Posterior vena cava (tissue), 2 donors: ENCODE measurements around the gene BPHL. TPM values are rescaled to one million over a fixed set of nuclear protein-coding genes. Genes with fewer than 3 reads are reported as not detected.
"Not testable (repeated sequence)": the region's sequence is repeated elsewhere in the genome, so short reads cannot be mapped to it uniquely, and the experiment has no call there.

Source experiments
- DNase-seq: peaks from one replicate; pipeline ENCODE4 v3.0.0-alpha.2; 2020; ENCODE audit warnings: low spot score
- intact Hi-C, 2 donors: fragments of 100-400 bp; cut with DNase I; formaldehyde crosslinking; loops; one replicate each; pipeline versions ENCODE4 v1.14.1 to v1.14.2; 2022 to 2023
- total RNA-seq, 2 donors: library from RNA; stranded (reverse); fragmentation: NEBNext Ultra II Directional; extraction: Animal tissue kit (Norgen Biotek cat#: 25700); gene quantifications; one replicate each; pipeline ENCODE4 v1.2.1, GENCODE V29; 2021
- donor health status: DM: yes; HTN: yes; CAD: no.
- donor health status: DM: yes; HTN: yes; CAD: no.

Gene BPHL
- total RNA-seq, 2 donors from 2014 or later: 9.0 to 11.0 TPM

GRCh38 chr6:3170676-3171075 is 52.2 kb downstream of the BPHL start:
- intact Hi-C loops, DNase-seq: not testable (repeated sequence)

GRCh38 chr6:3171313-3172175 is 53.0 kb downstream of the BPHL start:
- DNase-seq, intact Hi-C loops: not testable (repeated sequence)

DNA sequence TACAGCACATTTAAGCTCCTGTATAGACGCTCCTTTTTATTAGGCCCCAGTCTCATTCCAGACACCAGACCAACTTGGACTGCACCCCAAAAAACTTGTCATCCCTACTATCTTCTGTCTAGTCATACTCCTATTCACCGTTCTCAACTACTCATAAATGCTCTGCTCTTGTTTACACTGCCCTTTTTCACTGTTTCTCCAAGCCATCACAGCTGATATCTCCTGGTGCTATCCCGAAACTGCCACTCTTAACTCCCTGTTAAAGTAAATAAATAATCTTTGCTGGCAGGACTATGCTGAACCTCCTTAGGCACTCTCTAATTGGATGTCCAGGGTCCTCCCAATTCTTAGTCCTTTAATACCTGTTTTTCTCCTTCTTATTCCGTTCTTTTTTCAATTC is 54.3 kb downstream of the BPHL start:
- intact Hi-C loops, DNase-seq: not testable (repeated sequence)

- intact Hi-C loops: not testable (repeated sequence)
Measured at GRCh38 chr6:3173636-3174089, 55.2 kb downstream of the BPHL start.

GRCh38 chr6:3175715-3176402 is 57.3 kb downstream of the BPHL start:
- no peak for DNase-seq
- intact Hi-C loops: no loop called here

More at GRCh38 chr6:3173636-3174089, 55.2 kb downstream of the BPHL start:
- DNase-seq: not testable (repeated sequence)

DNA sequence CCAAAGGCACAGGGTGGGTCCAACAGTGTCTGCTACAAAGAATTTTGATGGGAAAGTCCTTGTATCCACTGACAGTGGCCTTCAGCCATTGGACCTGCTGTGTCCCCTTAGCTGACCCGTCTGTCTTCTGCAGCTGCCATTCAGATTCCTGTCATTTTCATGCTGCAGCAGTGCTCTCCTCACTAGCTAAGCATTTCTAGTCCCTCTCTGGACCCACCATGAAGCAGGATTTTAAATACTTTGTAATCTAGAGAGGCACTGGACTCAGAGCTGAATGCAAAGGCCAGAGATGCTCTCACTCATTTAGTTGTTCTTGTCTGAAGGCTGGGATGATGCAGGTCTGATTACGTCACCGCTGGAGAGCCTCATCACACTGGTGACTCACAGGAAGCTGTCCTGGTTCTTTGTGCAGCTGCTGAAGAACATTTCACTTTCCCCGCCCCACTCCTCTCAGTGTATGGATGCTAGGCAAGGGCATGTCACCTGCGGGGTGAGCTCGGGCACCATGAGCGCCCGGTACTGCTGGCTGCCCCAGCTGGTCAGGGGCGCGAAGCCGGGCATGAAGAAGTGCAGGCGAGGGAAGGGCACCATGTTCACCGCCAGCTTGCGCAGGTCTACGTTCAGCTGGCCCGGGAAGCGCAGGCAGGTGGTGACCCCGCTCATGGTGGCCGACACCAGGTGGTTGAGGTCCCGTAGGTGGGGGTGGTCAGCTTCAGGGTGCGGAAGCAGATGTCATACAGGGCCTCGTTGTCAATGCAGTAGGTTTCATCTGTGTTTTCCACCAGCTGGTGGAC is 58.2 kb downstream of the BPHL start:
- DNase-seq: peak; percentile 85
- intact Hi-C loops: no loop called here

DNA sequence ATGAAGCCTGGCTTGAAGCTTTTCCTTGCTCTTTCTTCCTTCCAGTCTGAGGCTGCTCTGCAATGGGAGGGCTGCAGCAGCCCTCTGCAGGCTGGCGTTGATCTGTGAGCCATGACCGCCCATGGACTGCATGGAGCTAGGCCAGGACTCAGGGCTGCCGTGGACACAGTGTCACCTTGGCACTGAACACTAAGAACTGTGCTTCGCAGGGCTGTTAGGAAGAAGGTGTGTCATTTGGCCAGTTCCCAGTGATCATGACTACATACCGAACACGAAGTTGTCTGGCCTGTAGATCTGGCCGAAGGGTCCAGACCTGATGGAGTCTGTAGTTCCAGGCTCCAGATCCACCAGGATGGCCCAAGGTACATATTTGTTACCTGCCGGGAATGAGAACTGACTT is 60.2 kb downstream of the BPHL start:
- intact Hi-C loops, DNase-seq: not testable (repeated sequence)

- intact Hi-C loops, DNase-seq: not testable (repeated sequence)
Measured at GRCh38 chr6:3179945-3180344, 61.4 kb downstream of the BPHL start.

- intact Hi-C loops: no loop called here
- no peak for DNase-seq
Measured at GRCh38 chr6:3181105-3181504, 62.6 kb downstream of the BPHL start.

- DNase-seq: no peak
- intact Hi-C loops: no loop called here
Measured at GRCh38 chr6:3183066-3183465, 64.6 kb downstream of the BPHL start.

- intact Hi-C loops: loop anchor here in 1 of 2 donors (5.0 kb wide), 1 partner anchor 130 kb away; no protein-coding TSS in a partner anchor
- no peak for DNase-seq
Measured at GRCh38 chr6:3186974-3187382, 68.5 kb downstream of the BPHL start.

DNA sequence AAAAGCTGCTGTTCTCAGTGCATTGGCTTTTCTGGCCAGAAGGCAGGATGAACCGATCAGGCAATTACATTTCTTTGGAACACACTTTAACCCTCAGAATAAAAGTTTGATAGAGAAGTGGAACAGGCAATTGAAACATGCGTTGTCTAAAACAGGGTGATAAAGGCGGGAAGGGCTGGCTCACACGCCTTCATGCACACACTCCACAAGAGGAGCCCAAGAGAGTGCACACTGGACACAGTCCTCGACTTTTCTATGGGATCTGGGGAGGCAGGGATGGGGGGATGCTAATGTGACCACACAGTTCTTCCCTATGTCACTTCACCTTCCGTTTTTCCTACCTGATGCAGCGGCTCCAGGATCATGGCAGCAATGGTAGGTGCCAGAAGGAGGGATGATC is 69.8 kb downstream of the BPHL start:
- intact Hi-C loops: loop anchor here in 1 of 2 donors (5.0 kb wide), 1 partner anchor 129 kb away; no protein-coding TSS in a partner anchor

GRCh38 chr6:3189192-3189591 is 70.7 kb downstream of the BPHL start:
- intact Hi-C loops: loop anchor here in 1 of 2 donors (5.0 kb wide), 1 partner anchor 128 kb away; no protein-coding TSS in a partner anchor
- DNase-seq: not testable (repeated sequence)

More for the DNA sequence above, 69.8 kb downstream of the BPHL start:
- DNase-seq: no peak

DNA sequence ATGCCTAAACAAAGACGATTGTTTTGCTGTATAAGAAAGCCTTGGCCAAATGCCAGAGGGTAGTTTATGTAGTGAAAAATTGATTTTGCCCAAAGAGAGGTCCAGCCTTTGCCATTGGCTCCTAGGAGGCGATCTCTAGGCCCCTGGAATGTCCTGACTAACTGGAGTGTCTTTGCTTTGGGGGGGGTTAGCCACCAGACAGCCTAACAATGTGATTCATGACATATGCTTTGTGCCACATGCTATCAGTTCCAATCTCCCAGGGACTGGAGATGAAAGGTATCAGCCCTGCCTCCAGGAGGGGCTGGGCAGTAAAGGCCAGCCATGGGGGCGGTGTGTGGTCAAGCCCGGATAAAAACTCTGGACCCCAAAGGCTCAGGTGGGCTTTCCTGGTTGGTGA is 71.5 kb downstream of the BPHL start:
- DNase-seq: no peak
- intact Hi-C loops: no loop called here

DNA sequence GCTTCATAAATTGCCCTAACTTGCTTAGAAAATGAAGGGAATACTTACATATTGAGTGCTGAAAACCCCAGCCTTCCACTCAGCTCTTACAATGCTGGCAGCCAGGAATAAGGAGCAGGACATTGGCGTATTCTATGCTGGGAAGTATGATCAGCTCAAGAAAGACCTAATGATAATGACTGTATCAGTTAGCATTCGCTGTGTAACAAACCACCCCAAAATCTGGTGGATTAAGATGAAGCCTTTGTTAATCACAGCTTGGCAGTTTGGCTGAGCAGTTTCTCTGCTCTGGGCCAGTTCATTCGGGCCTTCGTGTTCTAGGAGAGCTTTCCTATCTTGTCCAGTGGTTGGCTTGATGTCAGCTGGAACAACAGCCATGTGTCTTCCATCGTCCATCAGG is 72.3 kb downstream of the BPHL start:
- intact Hi-C loops: no loop called here
- no peak for DNase-seq

GRCh38 chr6:3193102-3193849 is 74.8 kb downstream of the BPHL start:
- intact Hi-C loops: no loop called here
- no peak for DNase-seq

DNA sequence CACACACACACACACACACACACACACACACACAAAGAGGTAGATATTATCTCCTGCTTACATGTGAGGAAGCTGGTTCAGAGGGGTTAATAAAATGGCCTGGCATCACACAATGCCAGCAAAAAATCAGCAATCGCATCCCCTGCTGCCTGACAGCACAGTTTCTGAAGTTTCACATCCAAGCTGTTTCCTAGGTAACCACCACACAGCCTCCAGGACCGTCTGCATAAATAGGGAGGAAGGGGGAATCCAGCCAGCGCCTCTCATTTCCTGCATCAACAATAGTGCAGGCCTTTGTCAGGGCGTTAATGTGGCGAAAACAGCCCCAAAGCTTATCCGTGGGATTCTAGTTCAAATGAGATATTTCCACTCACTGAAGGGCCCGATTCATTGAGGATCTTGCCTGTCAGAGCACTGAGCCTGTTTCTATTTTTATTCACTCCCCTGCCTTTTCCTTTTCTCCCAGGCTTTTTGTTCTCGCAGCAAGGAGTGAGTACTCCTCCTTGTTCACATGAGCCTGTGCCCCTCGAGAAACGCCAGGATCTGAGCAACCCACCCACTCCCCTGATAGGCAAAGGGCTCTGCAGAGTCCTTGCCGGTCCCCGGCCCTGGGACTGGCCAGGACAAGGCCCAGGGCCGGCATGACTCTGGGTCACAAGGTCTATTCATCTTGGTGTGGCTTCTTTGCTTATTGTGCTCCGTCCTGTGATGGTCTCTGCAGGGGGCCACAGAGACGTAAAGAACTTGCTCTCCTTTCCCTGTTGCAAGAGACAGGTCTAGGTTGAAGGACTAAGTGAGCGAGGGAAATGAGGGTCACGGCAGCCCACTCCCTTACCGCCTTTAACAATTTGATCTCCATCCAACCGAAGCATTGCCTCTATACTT is 76.3 kb downstream of the BPHL start:
- intact Hi-C loops: no loop called here
- peak; percentile 43 for DNase-seq

DNA sequence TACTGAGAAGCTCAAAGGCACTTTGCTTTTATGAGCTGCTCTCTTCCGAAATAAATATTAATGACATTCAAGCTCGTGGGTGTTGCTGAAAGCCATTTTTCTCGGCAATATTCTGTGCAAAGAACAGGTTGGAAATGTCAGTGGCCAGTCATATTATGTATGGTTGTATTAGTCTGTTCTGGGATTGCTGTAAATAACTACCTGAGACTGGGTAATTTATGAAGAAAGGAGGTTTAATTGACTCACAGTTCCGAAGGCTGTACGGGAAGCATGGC is 76.8 kb downstream of the BPHL start:
- intact Hi-C loops: no loop called here
- DNase-seq: no peak
